T1000 (cell line): Measurements from ENCODE around the gene GLRA3.
"Not testable (repeated sequence)": the region's sequence is repeated elsewhere in the genome, so short reads cannot be mapped to it uniquely, and the experiment has no call there.

Source experiments
- DNase-seq: peaks from one replicate; lab custom pipeline; 2025; ENCODE audit warnings: mixed read lengths; lab: John Stamatoyannopoulos, UW

GLRA3 gene

DNA sequence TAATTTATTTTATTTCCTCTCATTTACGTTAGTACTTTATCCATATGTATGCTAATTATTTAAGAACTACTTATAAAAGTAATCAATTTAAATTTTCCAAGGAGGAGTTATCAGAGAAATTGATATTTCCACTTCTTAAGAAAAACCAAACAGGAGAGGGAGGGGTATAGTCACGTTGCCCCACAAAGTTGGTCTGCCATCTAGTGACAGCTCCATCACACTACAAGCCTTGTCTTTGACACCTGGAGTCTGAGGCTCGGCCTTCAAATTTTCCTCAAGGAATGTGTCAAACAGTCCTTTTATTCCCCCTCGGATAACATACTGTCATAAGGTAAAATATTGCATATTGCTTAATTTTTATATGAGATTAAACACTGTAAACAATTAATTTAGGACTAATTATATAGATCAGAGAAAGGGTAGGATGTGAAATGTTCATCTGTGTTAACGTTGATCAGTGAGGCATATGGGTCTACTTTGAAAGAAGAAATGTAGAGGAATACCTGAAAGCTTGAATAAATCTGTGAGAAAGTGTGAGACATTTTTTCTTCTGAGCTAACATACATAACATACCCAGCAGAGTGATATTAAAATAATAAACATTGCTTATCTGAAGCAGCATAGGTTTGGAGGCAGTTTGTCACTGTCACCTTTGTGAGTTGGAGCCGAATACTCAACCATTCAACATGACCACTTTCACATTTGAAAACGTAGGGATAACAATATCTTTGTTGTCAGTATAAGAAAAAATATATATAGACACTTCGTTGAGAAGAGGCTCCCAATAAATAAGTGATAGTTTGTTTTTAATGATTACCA, 114.4 kb downstream of the GLRA3 start:
- no peak for DNase-seq

DNA sequence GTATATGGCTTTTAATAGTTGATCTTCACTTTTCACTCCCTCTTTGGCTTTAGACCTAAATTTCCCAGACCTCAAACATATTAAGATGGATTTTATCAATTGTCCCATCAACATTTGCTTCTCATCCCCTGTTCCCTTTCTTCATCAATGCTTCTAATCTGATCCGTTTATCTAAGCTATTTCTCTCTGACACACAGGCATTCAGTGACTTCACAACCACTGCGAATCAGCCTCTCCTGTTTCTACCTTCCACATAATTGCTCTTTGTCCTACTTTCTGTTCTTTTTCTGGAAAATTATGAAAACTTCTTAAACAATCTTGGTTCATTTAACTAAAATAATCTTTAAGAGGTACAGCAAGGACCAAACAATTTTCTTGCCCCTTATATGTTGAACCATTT, 115.2 kb downstream of the GLRA3 start:
- DNase-seq = no peak

DNA sequence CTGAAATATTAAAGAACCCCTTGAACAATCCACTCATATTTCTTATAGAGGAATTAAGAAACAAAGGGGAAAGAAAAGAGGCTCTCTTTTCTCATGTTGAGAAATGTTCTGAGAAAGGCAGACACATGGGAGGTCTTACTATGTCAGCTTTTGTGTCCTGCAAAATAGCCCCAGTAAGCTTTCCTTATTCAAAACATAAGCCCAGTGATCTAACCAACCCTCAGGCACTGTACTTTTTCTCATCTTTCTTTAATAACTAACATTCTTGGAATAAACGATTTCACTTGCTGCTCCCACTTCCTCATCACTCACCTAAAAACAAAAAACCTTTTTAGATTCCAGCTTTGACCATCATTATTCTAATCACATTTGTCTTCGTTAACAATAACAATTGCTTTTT, 115.9 kb downstream of the GLRA3 start:
- DNase-seq = no peak

DNA sequence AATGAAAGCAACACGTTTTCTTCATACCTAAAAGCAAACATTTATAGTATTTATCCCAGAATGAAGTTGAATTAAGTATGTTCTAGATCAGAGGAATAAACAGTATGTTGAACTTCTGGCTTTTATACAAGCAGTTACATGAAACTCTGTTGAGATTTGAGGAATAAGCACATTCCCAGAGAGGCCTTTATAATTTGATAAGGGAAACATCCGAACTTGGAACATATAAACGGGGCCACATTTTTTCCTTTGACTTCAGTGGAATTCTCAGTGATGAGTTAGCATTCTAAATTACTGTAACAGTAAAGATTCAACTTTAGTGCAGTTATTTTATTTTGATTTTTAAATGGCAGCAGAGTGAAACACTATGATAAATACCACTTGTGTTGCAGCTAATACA, 119.5 kb downstream of the GLRA3 start:
- DNase-seq = no peak

DNA sequence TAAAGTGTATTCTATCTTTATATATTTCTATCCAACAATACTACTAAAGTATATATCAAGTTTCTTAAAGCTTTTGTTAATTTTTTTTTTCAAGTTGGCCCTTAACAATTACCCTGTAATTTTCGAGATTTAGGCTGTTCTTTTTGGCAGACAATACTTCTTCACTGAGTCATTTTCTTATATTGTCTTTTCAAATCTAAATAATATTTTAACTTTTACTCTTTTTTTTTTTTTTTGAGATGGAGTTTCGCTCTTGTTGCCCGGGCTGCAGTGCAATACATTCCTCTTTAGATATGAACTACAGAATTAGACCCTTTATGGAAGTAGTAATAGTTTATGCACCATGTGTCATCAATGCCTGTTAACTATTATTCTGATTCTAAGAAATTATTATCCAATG, 120.7 kb downstream of the GLRA3 start:
- no peak for DNase-seq

DNA sequence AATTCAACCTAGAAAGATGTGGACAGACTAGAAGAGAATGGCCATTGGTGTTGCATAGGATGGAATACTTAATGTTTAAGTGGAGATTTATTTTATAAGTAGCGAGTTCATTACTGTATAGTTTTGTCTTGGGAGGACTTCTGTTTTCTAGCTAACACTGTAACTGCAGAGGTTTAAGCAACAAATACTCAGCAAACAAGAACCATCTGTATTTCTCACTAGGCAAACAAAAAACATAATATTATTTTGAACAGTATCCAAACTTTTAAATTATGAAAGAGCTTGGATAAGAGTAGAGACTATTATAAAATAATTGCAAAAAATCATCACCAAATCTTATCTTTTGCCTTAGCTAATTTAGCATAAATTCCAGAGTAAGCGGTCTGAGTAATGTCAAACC, 121.1 kb downstream of the GLRA3 start:
- DNase-seq = no peak

DNA sequence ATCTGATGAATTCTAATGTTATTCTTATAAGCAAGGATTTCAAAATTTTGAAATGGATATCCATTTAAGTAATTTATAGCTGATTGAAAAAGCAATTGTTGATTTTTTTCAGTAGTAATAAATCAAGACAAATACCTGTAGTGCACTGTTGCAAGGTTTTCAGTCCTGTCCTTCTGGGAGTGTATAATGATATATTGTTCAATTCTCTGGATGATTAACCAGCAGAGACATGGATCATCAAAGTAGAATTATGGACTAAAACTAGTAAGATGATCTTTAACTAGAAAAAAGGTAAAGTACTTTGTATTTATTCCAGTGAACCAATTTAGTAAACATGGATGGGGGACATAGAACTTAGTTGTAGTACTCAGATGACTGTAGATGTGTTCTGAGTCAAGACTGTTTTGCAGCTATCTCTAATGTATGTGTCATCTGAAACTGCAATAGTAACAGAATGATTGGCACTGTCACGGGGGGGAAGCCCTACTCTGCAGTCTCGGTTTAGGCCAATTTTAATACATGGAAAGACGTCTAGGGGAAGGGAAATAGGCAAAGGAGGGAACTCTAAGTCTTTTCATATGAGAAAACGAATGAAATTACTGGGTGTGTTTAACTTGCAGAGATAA, 121.9 kb downstream of the GLRA3 start:
- DNase-seq = no peak

DNA sequence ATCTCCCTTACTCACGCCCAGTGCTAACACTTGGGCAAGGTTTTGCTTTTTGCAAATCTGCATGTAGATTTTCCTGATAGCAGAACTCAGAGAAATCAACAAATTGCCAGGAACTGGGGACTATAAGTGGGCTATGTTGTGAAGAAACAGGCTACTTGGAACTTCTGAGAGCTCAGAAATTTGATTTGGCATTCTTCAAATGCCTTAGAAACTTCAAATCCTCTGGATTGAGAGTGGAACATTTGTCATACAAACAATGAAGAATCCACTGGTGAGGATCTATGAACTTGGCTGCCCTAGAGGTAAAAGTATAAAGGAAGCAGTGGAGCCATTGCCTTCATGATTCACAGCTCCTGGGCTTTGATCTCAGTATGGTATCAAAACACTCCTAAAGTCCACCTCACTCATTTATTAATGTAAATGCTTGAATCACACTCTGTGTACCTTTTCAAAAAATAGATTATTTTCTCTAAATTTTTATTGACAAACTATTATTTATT, 126.0 kb downstream of the GLRA3 start:
- DNase-seq = no peak

DNA sequence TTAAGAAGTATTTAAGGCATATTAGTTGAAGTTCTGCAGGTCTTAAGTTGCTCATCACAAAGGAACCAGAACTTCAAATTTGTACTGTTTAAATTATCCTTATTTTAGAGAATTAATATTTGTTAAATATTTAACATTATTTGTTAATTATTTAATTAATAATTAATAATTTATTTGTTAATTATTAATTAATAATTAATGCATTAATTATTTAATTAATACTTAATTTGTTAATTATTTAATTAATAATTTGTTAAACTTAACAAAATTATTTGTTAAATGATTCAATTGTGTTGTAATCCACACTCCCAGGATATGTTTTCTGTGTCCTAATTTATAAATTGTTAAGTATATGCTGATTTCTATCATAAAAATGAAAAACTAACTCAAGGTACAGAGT, 129.4 kb downstream of the GLRA3 start:
- no peak for DNase-seq

DNA sequence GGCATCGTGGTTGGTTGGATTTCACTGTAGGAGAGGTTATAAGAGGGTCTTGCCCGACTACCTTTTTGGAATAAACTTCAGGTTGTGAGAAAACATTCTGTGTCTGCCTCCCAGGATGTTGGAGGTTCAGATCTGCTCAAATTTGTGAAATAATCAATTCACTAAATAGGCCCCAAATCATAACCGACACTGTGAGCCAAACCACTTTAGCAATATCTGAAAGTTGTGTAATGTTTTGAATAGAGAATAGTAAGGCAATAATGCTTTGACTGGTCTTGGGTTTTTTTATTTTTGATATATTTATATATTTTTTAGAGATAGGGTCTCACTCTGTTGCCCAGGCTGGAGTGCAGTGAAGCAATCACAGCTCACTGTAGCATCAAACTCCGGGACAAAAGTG, 131.2 kb downstream of the GLRA3 start:
- DNase-seq = no peak

DNA sequence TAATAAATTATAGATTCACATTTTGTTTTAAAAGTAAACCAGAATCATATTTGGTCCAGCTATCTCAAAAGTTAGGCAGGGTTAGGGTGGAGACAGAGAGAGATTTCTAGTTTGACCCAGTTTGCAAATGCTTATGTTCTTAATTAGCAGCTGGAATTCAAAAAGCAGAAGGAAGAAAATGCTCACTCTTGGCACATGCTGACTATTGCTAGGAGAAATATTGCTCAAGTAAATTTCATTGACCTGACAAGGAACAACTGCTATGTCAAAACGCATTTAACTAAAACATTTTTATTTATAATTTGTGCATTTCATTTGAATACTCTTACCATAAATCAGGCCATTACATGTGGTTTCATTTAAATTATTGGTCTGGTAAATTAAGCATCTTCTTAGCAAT, 131.8 kb downstream of the GLRA3 start:
- DNase-seq = no peak

DNA sequence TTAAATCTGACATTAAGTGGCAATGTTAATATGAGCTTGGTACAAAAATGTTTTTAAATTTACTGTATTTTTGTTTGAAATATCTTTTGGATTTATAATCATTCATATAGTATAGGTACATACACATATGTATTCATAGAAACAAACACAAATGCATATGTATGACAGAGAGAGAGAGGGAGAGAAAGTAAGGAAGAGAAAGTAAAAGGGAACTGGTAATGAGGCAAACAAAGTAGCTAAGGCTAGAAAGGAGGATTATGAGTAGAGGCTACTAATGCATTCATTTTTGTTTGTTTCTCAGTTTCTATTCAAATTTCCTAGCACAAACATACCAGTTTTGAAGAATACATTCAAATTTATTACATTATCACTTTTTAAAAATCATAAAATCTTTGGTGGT, 132.4 kb downstream of the GLRA3 start:
- DNase-seq = no peak

DNA sequence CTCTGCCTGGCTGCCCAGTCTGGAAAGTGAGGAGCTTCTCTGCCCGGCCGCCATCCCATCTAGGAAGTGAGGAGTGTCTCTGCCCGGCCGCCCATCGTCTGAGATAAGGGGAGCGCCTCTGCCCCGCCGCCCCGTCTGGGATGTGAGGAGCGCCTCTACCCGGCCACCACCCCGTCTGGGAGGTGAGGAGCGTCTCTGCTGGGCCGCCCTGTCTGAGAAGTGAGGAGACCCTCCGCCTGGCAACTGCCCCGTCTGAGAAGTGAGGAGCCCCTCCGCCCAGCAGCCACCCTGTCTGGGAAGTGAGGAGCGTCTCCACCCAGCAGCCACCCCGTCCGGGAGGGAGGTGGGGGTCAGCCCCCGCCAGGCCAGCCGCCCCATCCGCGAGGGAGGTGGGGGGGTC, 137.2 kb downstream of the GLRA3 start:
- not testable (repeated sequence) for DNase-seq

DNA sequence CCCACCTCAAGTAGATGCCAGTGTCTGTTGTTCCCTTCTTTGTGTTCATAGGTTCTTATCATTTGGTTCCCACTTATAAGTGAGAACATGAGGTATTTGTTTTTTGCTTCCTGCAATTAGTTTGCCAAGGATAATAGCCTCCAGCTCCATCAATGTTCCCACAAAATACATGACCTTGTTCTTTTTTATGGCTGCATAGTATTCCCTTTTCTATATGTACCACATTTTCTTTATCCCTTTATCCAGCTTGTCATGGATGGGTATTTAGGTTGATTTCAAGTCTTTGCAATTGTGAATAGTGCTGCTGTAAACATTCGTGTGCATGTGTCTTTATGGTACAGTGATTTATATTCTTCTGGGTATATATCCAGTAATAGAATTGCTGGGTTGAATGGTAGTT, 138.4 kb downstream of the GLRA3 start:
- no peak for DNase-seq

DNA sequence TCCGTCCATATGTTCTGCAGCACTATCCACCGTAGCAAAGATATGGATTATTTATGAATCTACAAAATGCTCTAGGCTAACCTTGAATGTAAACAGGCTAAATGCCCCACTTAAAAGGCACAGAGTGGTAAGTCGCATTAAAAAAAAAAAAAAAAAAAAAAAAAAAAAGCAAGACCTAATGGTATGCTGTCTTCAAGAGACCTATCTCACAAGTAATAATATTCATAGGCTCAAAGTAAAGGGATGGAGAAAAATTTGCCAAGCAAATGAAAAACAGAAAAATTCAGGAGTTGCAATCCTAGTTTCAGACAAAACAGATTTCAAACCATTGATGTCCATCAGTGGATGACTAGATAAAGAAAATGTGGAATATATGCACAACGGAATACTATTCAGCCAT, 139.4 kb downstream of the GLRA3 start:
- DNase-seq = no peak

DNA sequence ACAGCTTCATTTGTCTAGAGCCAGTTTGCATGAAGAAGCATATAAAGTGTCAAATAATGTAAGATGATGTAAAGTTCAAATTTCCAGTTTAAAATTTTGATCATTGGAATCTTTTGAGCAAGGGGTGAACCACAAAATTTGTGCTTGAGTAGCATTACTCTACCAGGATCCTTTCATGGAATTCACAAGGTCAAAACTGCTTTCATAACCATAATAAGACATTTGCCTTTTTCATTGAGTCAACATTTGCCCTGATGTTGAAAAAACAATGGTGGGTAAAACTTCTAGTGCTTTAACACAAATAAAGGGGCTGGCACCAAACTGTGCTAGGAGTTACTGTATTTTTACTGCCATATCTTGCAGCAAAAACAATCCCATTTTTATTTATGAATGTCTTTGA, 142.2 kb downstream of the GLRA3 start:
- DNase-seq = no peak

DNA sequence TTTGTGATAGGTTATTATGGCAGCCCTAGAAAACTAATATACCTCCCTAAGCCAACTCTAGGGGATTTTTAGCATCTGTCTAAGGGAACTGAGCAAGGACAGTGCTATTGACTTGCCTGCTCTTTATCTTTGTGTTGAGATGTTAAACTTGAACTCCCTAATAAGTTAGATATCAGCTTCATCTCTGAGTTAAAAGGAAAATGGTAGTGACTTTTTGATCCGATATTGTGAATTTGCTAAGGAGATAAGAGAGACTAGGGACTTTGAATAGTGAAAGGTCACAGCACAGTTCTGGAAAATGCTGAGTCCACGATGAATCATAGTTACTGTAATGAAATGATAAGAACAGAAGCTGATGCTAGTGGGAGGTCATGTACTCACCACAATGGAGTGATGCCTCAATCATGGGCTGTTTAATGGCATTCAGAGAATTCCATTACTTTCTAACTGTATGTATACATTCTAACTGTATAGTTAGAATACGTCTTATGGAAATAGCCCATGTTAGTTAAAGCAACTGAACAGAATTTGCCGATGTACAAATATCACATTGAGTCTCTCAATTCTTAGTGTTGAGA, 147.2 kb downstream of the GLRA3 start:
- no peak for DNase-seq

DNA sequence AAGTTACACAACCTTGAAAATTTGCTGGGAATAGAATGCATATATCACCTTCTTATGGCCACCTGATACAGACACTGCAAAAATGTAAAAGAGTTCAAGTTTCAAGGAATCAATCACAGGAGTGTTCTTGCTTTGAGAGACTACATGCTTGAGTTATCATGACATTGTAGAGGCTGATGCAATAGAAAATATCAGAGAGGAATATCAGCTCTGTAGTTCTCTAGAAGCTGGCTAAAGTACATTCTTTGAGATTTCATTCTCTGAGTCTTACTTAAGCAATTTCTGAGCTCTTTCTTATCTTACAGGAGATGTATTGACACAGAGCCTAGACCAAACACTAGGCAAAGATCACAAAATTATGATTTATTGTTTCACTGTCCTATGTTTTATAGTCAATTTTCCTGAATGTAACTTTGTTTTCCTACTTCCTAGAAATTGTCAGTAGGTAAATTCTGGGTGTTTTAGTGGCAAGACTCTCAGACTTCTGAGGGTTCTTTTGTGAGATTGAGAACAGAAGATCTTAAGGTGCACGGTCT, 154.7 kb downstream of the GLRA3 start:
- no peak for DNase-seq

DNA sequence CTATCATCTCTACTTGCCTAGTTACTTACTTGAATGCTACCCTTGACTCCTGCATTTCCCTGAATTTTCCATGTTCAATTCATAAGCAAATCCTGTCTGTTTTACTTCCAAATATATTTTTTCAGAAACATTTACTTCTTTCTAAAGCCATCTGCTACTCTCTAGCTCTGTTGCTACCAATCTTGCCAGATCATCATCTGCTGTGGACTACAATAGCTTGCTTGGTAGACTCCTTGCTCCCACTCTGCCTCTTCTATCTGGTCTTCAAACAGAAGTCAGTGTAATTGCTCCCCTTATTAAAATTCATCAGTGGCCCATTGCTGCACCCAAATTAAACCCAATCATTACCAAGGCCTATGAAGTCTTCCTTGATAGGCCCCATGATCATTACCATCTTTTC, 155.2 kb downstream of the GLRA3 start:
- DNase-seq = no peak

DNA sequence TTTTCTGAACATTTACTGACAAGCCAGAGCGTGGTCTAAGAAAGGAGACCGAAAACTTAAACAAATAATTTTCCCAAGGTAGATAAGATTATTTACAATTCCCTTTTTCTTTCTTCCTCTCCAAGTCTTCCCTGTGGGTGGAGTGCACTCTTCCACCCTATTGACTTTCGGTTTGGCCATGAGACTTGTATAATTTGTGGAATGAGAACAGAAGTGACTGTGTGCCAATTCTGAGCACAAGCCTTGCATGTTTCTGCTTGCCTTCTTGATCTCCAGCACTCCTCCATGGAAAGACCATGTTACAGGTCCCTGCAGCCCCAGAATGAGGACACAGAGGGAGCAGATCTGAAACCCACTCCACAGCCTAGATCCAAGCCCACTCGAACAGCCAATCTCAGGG, 156.8 kb downstream of the GLRA3 start:
- DNase-seq = no peak

DNA sequence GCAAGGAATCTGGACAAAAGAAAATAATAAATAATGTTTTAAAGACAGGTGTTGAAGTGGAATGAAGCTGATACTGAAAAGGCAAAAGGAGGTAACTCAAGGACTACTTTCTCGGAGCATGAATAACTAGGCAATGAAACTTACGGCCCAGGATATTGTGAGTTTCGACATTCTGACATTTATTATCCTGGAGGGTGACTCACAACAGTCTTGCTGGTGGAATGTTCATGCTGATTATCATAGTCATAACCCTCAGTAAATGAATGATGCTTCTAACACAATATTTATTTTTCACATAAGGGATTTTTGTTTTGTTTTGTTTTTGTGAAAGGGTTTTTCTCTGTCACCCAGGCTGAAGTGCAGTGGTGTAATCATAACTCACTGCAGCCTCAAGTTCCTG, 159.8 kb downstream of the GLRA3 start:
- DNase-seq = no peak

DNA sequence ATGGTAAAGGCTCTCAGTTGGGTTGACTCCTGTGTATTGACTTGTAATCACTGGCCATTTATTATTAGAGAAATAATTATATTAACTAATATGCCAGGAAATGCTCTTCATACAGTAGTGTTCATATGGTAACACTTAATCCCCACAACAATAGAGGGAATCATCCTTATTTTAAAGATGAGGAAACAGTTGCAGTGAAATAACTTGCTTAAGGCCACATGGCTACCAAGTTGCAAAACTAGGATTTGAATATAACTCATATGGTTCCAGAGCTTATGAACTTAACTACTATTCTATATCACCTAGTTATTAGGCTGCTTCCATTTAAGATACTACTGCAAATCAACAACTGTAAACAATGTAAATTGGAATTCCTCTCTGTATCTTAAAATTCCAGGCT, 163.2 kb downstream of the GLRA3 start:
- no peak for DNase-seq

DNA sequence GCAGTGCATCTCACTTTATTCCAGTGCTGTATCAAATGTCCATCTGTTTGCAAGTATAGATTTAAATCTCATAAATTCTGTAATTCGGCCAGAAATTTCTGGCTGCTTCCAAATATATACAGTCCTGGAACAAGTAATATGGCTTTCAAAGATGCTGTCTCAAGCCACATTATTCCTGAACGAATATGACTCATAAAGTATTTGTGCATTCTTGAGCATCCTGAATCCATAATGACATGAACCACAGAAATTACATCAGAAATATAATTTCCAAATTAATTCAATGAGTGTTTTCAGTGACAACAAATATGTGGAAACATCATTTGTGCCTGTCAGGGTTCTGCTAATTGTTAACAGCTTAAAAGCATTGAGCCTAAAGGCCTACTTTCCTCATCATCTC, 165.8 kb downstream of the GLRA3 start:
- no peak for DNase-seq
